Brain pericyte (primary cell): ENCODE data around the gene ZNF500.
"Not testable (repeated sequence)": the region's sequence is repeated elsewhere in the genome, so short reads cannot be mapped to it uniquely, and the experiment has no call there.

Source experiments
- DNase-seq: peaks from one replicate; pipeline ENCODE4 v3.0.0-alpha.2; 2012; ENCODE audit warnings: low read depth, low spot score

ZNF500 gene

GRCh38 chr16:4745274-4745569 is 21.7 kb downstream of the ZNF500 start:
- DNase-seq, result no peak

DNA sequence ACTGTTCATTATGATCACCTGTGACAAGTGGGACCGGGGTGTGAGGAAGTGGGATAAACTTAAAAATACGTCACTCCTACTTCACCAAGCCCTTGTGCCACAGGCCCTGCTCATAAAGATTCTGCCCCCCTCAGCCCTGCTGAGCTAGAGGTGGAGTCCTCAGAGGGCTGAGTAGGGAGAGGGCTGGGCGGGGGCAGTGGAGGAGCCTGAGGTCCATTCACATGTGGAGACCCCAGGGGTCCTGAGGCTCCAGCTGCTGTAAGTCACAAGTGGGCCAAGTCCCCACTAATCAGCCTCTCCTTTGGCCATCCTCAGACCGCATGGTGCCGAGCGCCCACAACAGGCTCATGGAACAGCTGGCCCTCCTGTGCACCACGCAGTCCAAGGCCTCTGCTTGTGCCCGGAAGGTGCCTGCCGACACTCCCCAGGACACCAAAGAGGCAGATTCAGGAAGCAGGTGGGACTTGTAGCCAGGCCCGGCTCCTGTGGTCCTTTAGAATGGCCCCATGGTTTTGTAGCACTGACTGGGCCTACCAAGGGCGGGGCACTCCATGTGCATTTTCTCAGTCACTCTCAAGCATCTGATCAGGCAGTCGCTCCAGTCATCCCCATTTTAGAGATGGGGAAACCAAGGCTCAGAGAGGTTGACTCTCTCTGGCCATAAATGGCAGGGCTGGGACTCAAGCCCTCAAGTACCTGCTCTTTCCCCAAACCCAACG is 22.2 kb downstream of the ZNF500 start:
- DNase-seq, result no peak

GRCh38 chr16:4743226-4743878 is 23.6 kb downstream of the ZNF500 start:
- no peak for DNase-seq

- not testable (repeated sequence) for DNase-seq
These were observed 28.6 kb downstream of the ZNF500 start for GRCh38 chr16:4738370-4738769.

GRCh38 chr16:4737545-4737944 is 29.4 kb downstream of the ZNF500 start:
- no peak for DNase-seq

GRCh38 chr16:4736546-4736945 is 30.4 kb downstream of the ZNF500 start:
- DNase-seq, result no peak

GRCh38 chr16:4734730-4735535 is 32.0 kb downstream of the ZNF500 start:
- DNase-seq, result no peak

- DNase-seq, result peak; percentile 83
These were observed 32.8 kb downstream of the ZNF500 start, which contains the start of the genes ANKS3 and DNAAF8 for GRCh38 chr16:4734063-4734729. TSS of gene ANKS3 (minus strand) at chr16:4734271. CDS start at chr16:4730149, 4,122 bp downstream. TSS of gene DNAAF8 (plus strand) at chr16:4734537. CDS start at chr16:4736515, 1,978 bp downstream.

DNA sequence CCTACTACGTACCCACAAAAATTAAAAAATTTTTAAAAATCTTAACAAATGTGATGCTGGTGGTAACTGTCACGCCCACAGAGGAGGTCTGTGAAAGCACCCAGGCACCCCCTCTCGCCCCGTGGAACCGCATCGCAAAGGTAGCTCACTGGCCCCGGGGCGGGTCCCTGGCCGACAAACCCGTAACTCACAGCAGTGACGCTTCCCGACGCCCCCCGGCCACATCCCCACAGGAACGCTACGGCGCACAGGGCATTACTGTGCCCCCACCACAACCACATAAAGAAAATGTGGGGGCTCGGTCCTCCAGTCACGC is 33.3 kb downstream of the ZNF500 start:
- no peak for DNase-seq

DNA sequence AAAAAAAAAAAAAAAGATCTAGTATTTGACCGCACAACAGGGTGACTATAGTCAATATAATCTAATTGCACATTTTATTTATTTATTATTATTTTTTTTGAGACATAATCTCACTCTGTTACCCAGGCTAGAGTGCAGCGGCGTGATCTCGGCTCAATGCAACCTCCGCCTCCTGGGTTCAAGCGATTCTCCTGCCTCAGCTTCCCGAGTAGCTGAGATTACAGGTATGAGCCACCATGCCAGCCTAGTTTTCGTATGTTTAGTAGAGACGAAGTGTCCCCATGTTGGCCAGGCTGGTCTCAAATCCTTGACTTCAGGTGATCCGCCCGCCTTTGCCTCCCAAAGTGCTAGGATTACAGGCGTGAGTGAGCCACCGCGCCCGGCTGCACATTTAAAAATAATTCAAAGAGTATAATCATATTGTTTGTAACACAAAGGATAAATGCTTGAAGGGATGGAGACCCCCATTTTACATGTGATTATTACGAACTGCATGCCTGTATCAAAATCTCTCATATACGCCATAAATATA is 33.7 kb downstream of the ZNF500 start:
- no peak for DNase-seq

DNA sequence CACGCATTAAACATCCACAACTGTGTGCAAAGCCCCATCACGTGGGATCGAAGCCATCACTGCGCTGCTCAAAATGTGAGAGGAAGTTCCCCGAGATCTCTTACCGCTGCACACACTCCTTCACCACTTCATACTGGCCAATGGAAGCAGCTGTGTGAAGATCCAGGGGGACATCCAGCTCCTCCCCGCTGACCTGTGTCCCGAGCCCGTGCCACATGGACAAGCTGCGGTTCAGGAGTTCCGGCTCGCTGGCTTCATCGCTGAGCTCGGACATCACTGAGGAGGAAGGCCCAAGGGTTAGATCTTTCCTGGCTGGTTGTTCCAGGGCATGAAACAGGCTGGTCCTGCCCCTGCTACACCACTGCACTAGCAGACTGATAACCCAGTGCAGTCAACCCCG is 37.1 kb downstream of the ZNF500 start:
- no peak for DNase-seq

GRCh38 chr16:4728676-4729075 is 38.3 kb downstream of the ZNF500 start:
- DNase-seq, result no peak

GRCh38 chr16:4726616-4727015 is 40.3 kb downstream of the ZNF500 start:
- DNase-seq, result no peak

DNA sequence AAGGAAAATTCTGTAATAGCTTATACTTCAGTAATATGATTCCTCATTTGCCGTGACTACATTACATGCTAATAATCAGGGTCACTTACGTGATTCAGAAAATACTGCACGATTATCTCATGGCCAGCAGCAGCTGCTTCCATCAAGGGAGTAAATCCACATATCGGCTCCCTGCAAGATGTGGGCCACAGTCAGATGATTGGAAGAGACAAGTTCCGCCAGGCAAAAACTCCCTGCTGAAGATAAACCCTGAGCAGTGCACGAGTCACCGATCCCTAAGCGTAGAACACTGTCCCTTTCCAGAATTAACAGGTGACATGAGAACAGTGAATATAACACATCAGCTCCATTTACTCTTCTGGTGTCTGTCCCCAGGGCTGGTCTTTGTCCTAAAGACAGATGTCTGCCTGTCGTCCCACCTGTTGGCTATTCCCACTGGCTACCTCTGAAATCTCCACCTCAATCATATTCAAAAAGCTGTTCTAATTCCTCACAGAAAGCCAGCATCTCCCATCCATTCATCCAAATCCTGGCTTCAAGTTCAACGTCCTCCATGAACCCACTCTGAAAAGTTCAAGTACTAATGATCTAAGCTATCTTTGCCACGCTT is 42.2 kb downstream of the ZNF500 start:
- DNase-seq, result no peak

- DNase-seq, result no peak
These were observed 43.7 kb downstream of the ZNF500 start for GRCh38 chr16:4723071-4723767.

DNA sequence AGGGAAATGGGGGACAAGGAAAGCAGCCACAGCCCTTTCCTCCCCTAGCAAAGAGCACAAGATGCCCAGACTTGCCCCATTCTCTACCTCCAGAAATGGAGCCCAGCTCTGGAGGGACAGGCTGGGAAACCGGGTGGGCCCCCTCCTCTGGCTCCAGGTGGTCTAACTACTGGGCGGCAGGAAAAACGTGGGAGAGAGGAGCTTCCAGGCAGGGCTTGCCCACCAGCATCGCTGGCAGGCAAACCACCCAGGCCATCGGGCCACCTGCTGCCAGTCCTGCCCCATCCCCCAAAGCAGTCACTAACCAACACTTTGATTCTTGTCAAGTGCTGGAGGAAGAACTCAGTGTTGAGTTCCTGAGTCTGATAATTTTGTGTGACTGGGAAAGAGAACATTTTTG is 48.5 kb downstream of the ZNF500 start:
- no peak for DNase-seq

DNA sequence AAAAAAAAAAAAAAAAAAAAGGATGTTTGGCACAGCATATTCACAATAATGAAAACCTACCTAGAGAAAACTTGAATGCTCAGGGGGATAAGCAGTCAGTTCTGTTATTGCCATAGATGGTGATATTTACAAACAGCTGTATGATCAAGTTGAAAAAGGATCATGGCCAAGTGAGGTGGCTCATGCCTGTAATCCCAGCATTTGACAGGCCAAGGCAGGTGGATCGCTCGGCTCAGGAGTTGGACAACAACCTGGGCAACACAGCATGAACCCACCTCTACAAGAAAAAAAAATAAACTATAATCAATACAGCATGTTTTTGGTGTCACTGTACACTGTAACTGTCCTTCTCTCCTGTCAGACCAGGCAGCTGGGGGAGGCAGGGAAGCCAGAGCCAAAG is 52.0 kb downstream of the ZNF500 start:
- no peak for DNase-seq

- no peak for DNase-seq
These were observed 53.1 kb downstream of the ZNF500 start for GRCh38 chr16:4713663-4714501.

DNA sequence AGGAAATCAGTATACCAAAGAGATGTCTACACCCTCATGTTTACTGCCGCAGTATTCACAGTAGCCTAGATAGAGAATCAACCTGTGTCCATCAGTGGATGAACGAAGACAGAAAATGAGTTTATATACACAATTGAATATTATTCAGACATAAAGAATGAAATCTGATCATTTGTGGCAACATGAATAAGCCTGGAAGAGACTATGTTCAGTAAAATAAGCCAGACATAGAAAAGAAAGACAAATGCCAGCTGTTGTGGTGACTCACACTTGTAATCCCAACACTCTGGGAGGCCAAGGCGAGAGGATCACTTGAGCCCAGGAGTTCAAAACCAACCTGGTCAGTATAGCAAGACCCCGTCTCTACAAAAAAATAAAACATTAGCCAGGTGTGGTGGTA is 57.5 kb downstream of the ZNF500 start:
- DNase-seq, result no peak

DNA sequence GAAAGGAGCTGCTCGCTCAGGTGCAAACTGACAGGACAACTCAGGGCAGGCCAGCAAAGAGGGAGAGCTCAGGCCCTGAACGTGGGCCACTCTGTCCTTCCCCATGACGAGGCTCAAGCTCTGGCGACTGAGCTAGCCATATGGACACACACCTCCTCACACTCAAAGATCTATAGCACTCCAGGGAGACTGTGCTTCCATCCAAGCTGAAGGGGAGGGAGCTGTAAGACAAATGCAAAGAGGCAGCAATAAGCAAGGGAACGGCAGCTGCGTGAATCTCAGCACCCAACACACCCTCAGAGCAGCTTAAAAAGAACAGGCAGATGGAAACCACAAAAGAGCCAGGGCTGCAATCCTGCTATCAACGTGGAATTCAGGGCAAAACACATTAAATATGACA is 60.1 kb downstream of the ZNF500 start:
- no peak for DNase-seq
